ENCODE measurements around the gene HNRNPU.

Gene HNRNPU

GRCh38 chr1:244860914-244861610 lies 3.3 kb downstream of the HNRNPU start:
- Histone ChIP-seq H3K36me3 (ENCODE audit: control insufficient read depth, insufficient read depth, low read length) (peaks cover 45% of the 10 kb centered on the region), H3K9ac (ENCODE audit: low read depth, low read length) (peak overlapping the region; percentile 61), H3K4me1 (ENCODE audit: control insufficient read depth, insufficient read depth, low read length) (peaks cover 8% of the 10 kb centered on the region)

GRCh38 chr1:244860078-244860477 lies 4.3 kb downstream of the HNRNPU start:
- peaks cover 50% of the 10 kb centered on the region for H3K36me3 ChIP-seq (ENCODE audit: control insufficient read depth, insufficient read depth, low read length)
- H3K4me1 ChIP-seq (ENCODE audit: control insufficient read depth, insufficient read depth, low read length): peaks cover 8% of the 10 kb centered on the region
- no peak overlapping the region for H3K9ac ChIP-seq (ENCODE audit: low read depth, low read length)
- no peaks in the 10 kb centered on the region for H3K27me3 ChIP-seq (ENCODE audit: control insufficient read depth, insufficient read depth, low read length)
- peak overlapping the region; percentile 96 for H3K4me3 ChIP-seq (ENCODE audit: low read depth, low read length)
- H3K9me3 ChIP-seq (ENCODE audit: control insufficient read depth, insufficient read depth, low read length): no peaks in the 10 kb centered on the region

More at GRCh38 chr1:244860914-244861610, 3.3 kb downstream of the HNRNPU start:
- no peaks in the 10 kb centered on the region for H3K27me3 ChIP-seq (ENCODE audit: control insufficient read depth, insufficient read depth, low read length)
- H3K9me3 ChIP-seq (ENCODE audit: control insufficient read depth, insufficient read depth, low read length): no peaks in the 10 kb centered on the region
- peak overlapping the region; percentile 96 for H3K4me3 ChIP-seq (ENCODE audit: low read depth, low read length)

- Histone ChIP-seq H3K36me3 (ENCODE audit: control insufficient read depth, insufficient read depth, low read length) (peaks cover 50% of the 10 kb centered on the region), H3K4me1 (ENCODE audit: control insufficient read depth, insufficient read depth, low read length) (peaks cover 8% of the 10 kb centered on the region), H3K9me3 (ENCODE audit: control insufficient read depth, insufficient read depth, low read length) (no peaks in the 10 kb centered on the region), H3K27me3 (ENCODE audit: control insufficient read depth, insufficient read depth, low read length) (no peaks in the 10 kb centered on the region), H3K9ac (ENCODE audit: low read depth, low read length) (no peak overlapping the region), H3K4me3 (ENCODE audit: low read depth, low read length) (no peak overlapping the region)
These were observed 6.0 kb downstream of the HNRNPU start for GRCh38 chr1:244858357-244858756.

GRCh38 chr1:244857761-244858160 lies 6.6 kb downstream of the HNRNPU start:
- Histone ChIP-seq H3K9me3 (ENCODE audit: control insufficient read depth, insufficient read depth, low read length) (no peaks in the 10 kb centered on the region), H3K36me3 (ENCODE audit: control insufficient read depth, insufficient read depth, low read length) (peaks cover 50% of the 10 kb centered on the region), H3K27me3 (ENCODE audit: control insufficient read depth, insufficient read depth, low read length) (no peaks in the 10 kb centered on the region), H3K4me3 (ENCODE audit: low read depth, low read length) (no peak overlapping the region), H3K9ac (ENCODE audit: low read depth, low read length) (no peak overlapping the region), H3K4me1 (ENCODE audit: control insufficient read depth, insufficient read depth, low read length) (peaks cover 8% of the 10 kb centered on the region)

GRCh38 chr1:244854865-244855578 lies 9.3 kb downstream of the HNRNPU start:
- Histone ChIP-seq H3K4me3 (ENCODE audit: low read depth, low read length) (no peak overlapping the region), H3K4me1 (ENCODE audit: control insufficient read depth, insufficient read depth, low read length) (peaks cover 4% of the 10 kb centered on the region), H3K36me3 (ENCODE audit: control insufficient read depth, insufficient read depth, low read length) (peaks cover 56% of the 10 kb centered on the region), H3K9me3 (ENCODE audit: control insufficient read depth, insufficient read depth, low read length) (no peaks in the 10 kb centered on the region), H3K9ac (ENCODE audit: low read depth, low read length) (no peak overlapping the region), H3K27me3 (ENCODE audit: control insufficient read depth, insufficient read depth, low read length) (no peaks in the 10 kb centered on the region)

- H3K9ac ChIP-seq (ENCODE audit: low read depth, low read length): no peak overlapping the region
- no peaks in the 10 kb centered on the region for H3K27me3 ChIP-seq (ENCODE audit: control insufficient read depth, insufficient read depth, low read length)
- no peak overlapping the region for H3K4me3 ChIP-seq (ENCODE audit: low read depth, low read length)
- H3K9me3 ChIP-seq (ENCODE audit: control insufficient read depth, insufficient read depth, low read length): no peaks in the 10 kb centered on the region
- peaks cover 48% of the 10 kb centered on the region for H3K36me3 ChIP-seq (ENCODE audit: control insufficient read depth, insufficient read depth, low read length)
- H3K4me1 ChIP-seq (ENCODE audit: control insufficient read depth, insufficient read depth, low read length): peaks cover 4% of the 10 kb centered on the region
These were observed 10.2 kb downstream of the HNRNPU start for GRCh38 chr1:244854166-244854565.

- H3K4me3 ChIP-seq (ENCODE audit: low read depth, low read length): no peak overlapping the region
- no peak overlapping the region for H3K9ac ChIP-seq (ENCODE audit: low read depth, low read length)
- no peaks in the 10 kb centered on the region for H3K9me3 ChIP-seq (ENCODE audit: control insufficient read depth, insufficient read depth, low read length)
- peaks cover 36% of the 10 kb centered on the region for H3K36me3 ChIP-seq (ENCODE audit: control insufficient read depth, insufficient read depth, low read length)
- H3K4me1 ChIP-seq (ENCODE audit: control insufficient read depth, insufficient read depth, low read length): no peaks in the 10 kb centered on the region
- H3K27me3 ChIP-seq (ENCODE audit: control insufficient read depth, insufficient read depth, low read length): no peaks in the 10 kb centered on the region
These were observed 11.6 kb downstream of the HNRNPU start for GRCh38 chr1:244852694-244853093.

GRCh38 chr1:244851546-244852231 lies 12.7 kb downstream of the HNRNPU start:
- H3K4me3 ChIP-seq (ENCODE audit: low read depth, low read length): no peak overlapping the region
- H3K9me3 ChIP-seq (ENCODE audit: control insufficient read depth, insufficient read depth, low read length): no peaks in the 10 kb centered on the region
- no peak overlapping the region for H3K9ac ChIP-seq (ENCODE audit: low read depth, low read length)
- peaks cover 27% of the 10 kb centered on the region for H3K36me3 ChIP-seq (ENCODE audit: control insufficient read depth, insufficient read depth, low read length)
- no peaks in the 10 kb centered on the region for H3K4me1 ChIP-seq (ENCODE audit: control insufficient read depth, insufficient read depth, low read length)
- no peaks in the 10 kb centered on the region for H3K27me3 ChIP-seq (ENCODE audit: control insufficient read depth, insufficient read depth, low read length)

- Histone ChIP-seq H3K9ac (ENCODE audit: low read depth, low read length) (no peak overlapping the region), H3K27me3 (ENCODE audit: control insufficient read depth, insufficient read depth, low read length) (no peaks in the 10 kb centered on the region), H3K4me3 (ENCODE audit: low read depth, low read length) (no peak overlapping the region), H3K9me3 (ENCODE audit: control insufficient read depth, insufficient read depth, low read length) (no peaks in the 10 kb centered on the region), H3K36me3 (ENCODE audit: control insufficient read depth, insufficient read depth, low read length) (peaks cover 19% of the 10 kb centered on the region), H3K4me1 (ENCODE audit: control insufficient read depth, insufficient read depth, low read length) (no peaks in the 10 kb centered on the region)
These were observed 13.4 kb downstream of the HNRNPU start for GRCh38 chr1:244850896-244851295.

GRCh38 chr1:244850099-244850852 lies 14.1 kb downstream of the HNRNPU start:
- Histone ChIP-seq H3K36me3 (ENCODE audit: control insufficient read depth, insufficient read depth, low read length) (peaks cover 18% of the 10 kb centered on the region), H3K4me1 (ENCODE audit: control insufficient read depth, insufficient read depth, low read length) (no peaks in the 10 kb centered on the region), H3K27me3 (ENCODE audit: control insufficient read depth, insufficient read depth, low read length) (no peaks in the 10 kb centered on the region), H3K9me3 (ENCODE audit: control insufficient read depth, insufficient read depth, low read length) (no peaks in the 10 kb centered on the region), H3K4me3 (ENCODE audit: low read depth, low read length) (no peak overlapping the region), H3K9ac (ENCODE audit: low read depth, low read length) (no peak overlapping the region)

- Histone ChIP-seq H3K9me3 (ENCODE audit: control insufficient read depth, insufficient read depth, low read length) (no peaks in the 10 kb centered on the region), H3K4me1 (ENCODE audit: control insufficient read depth, insufficient read depth, low read length) (no peaks in the 10 kb centered on the region), H3K36me3 (ENCODE audit: control insufficient read depth, insufficient read depth, low read length) (peaks cover 13% of the 10 kb centered on the region)
These were observed 15.0 kb downstream of the HNRNPU start for GRCh38 chr1:244849189-244849866.

More at GRCh38 chr1:244849189-244849866, 15.0 kb downstream of the HNRNPU start:
- Histone ChIP-seq H3K4me3 (ENCODE audit: low read depth, low read length) (no peak overlapping the region), H3K9ac (ENCODE audit: low read depth, low read length) (no peak overlapping the region), H3K27me3 (ENCODE audit: control insufficient read depth, insufficient read depth, low read length) (no peaks in the 10 kb centered on the region)

Measured in iPS-15b (cell line).